GM21825 (cell line): ENCODE results near the gene WNT5A.
"Not testable (repeated sequence)": the region's sequence is repeated elsewhere in the genome, so short reads cannot be mapped to it uniquely, and the experiment has no call there.

ENCODE experiments used
- ATAC-seq: cut with Tn5 transposase; IDR thresholded peaks from one replicate; pipeline ENCODE4 v1.9.1; 2021; ENCODE audit warnings: mild to moderate bottlenecking, moderate library complexity; ENCODE audit not compliant: unreplicated experiment

WNT5A gene

GRCh38 chr3:55507808-55508207 lies 20.7 kb upstream of the WNT5A start:
- ATAC-seq: no peak

DNA sequence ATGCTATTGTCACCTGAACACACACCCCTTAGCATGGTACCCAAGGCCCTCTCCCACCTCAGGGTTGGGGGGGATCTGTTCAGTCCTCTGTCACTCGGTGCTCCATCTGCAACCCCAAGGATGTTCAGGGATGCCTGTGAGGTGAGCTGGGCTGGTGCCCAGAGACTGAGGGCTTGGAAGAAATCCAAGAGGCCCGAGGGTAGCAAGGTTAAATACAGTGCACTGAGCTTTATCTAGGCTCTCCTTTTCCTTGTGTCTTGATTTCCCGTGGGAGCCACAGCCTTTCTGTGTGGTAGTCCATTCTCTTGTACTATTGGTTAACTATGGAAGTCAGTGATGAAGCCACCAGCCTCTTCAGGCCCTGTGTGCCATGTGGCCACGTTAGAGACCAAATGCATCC lies 18.7 kb upstream of the WNT5A start:
- ATAC-seq: no peak

- ATAC-seq: not testable (repeated sequence)
These were observed 18.0 kb upstream of the WNT5A start for GRCh38 chr3:55505102-55505501.

- ATAC-seq: no peak
These were observed 14.8 kb upstream of the WNT5A start for GRCh38 chr3:55501905-55502304.

DNA sequence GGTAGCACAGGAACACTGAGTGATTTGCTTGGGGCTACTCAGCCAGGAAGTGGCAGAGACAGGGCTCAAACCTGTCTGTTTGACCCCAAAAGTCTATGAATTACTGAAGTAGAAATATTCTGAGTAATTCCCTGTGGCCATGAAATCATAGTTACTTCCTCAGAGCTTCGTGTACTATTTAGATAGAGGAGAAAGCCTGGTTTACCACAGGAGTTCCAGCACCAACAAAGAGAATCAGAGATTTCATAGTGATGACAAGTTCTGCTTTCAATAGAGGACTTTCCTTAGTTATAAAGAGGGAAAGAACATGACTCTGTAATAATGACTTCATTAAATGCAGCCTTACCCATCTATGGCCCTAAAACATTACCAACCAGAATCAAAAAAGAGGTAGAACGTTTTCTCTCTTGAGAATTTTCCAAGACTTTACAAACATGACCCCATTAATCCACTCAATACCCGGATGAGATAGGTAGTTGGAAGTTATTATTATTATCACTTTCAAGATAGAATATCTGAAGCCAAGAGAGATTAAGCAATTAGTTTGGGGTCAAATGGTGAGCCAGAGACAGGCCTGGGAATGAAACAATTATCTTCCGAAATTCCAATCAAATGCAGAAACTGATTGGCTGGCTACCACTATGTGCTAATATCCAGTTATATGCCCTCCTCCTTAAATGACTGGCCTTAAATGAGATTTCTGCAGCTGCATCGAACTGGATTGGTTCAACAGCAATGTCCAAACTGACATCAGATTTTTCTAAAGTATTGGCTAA lies 13.6 kb upstream of the WNT5A start:
- no peak for ATAC-seq

DNA sequence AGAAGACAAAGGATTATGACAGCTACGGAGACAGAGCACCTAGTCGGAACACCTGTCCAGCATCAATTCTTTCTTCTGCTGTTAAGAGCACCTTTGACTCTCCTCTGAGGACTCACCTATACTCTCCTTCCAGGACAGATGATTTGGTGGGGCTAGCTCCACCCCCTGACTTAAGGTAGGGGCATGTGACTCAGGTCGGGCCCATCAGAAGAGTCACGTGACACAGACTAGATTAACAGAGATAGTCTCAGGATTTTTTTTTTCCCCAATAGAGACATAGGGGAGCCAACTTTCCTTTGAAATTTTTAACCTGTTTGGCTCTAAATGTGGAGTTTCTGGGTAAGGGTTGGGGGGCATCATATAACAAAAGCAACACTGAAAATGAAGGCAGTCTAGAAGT lies 11.4 kb upstream of the WNT5A start:
- ATAC-seq: no peak

DNA sequence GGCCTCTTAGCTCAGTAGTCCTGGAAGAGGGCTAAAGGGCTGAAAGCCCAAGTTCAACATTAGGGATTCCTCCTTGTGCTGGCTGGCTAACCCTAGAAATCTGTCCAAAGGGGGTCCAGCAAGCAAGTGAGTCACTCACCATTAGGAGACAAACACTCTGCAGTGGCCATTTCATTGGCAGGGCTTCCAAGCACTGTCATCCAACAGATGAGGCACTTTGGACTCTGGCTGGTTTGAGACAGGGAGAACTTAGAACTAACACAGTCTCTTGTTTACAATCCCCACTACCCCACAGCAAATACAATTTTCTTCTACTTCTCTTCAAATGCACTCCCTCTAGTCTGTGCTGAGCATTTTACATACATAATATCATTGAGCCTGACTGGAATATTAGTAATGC lies 10.1 kb upstream of the WNT5A start:
- no peak for ATAC-seq

GRCh38 chr3:55494976-55495375 lies 7.9 kb upstream of the WNT5A start:
- no peak for ATAC-seq

DNA sequence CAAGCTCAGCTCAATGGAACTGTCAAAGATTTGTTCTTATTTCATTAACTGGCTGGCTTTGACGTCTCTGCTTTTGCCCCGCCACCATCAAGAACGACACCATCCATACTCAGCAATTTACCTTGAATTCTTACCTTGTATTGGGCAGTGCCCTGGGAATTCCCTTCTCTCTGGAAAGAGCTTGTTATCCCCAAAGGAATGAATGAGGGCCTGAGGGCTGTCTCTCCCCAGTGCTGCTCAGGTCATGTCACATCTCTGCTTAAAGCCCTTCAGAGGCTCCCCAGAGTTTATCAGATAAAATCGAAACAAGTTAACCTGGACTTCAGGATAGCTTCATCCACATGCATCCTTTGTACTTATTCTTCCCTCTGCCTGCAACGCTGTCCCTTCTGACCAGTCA lies 5.9 kb upstream of the WNT5A start:
- no peak for ATAC-seq

DNA sequence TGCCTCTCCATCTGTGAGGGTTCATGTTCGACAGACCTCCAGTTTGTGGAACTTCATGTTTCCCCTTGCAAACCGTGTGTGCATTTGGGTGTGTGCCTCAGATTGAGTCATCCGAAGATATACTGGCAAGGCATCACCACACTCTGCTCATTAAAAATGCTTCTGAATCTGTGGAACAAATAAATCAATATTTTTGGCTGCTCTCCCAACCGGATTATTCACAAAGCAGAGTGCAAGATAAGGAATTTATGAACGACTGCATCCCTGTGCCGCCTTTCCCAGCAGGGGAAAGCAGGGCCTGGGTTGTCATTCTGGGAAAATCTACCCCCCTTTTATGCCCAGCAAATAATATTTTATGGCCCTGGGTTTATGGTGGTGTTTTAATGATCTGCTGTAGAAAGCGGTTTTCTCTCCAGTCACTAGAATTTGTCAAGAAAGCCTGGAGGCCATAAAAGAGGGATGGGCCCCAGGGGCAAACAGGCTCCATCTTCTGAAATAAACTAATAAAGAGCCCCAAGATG lies 4.2 kb upstream of the WNT5A start:
- ATAC-seq: no peak

GRCh38 chr3:55490276-55490913 lies 3.3 kb upstream of the WNT5A start:
- ATAC-seq: no peak

DNA sequence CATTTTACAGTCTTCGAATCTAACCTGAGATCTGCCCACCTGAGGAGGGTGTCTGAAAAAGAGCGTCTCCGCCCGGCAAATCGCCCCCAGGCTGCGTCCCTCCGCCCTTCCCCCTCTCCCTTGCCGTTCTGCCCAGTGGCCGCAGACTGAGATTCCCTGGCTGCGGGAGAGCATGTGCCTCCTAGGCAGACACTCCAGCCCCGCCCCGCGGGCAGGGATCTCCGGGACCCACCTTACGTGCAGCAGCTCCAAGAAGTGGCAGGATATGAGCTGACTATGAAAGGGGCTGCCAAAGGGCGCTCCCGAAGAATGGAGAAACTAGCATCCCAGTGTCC lies 2.7 kb upstream of the WNT5A start:
- no peak for ATAC-seq

DNA sequence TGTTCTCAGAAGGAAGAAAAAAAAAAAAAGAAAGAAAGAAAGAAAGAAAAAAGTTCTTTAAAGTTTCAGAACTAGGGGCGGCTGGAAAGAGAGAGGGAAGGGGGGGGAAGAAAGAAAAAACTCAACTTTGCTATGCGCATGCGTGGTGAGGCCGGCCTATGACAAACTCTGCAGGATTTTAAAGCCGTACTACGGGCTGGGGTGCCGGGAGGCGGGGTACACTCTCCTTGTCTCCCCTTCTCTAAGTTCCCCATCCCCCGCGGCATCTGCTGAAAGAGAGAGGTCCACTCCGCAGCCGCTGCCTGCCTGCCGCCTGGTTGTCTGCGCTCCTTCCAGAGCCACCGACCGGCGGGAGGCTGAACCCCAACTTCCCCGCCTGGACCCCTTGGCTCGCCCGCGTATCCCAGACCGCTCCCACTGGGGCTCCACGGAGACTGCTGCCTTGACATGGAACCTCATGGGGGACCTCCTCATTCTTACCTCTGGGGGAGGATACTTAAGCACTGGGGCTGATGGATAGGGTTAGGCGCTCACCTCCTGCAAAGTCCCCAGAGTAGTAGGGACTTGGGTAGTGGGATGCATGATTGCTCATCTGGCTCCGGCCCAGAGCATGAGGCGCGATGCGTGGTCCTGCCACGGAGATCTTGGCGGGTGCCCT lies 1.4 kb upstream of the WNT5A start:
- no peak for ATAC-seq

DNA sequence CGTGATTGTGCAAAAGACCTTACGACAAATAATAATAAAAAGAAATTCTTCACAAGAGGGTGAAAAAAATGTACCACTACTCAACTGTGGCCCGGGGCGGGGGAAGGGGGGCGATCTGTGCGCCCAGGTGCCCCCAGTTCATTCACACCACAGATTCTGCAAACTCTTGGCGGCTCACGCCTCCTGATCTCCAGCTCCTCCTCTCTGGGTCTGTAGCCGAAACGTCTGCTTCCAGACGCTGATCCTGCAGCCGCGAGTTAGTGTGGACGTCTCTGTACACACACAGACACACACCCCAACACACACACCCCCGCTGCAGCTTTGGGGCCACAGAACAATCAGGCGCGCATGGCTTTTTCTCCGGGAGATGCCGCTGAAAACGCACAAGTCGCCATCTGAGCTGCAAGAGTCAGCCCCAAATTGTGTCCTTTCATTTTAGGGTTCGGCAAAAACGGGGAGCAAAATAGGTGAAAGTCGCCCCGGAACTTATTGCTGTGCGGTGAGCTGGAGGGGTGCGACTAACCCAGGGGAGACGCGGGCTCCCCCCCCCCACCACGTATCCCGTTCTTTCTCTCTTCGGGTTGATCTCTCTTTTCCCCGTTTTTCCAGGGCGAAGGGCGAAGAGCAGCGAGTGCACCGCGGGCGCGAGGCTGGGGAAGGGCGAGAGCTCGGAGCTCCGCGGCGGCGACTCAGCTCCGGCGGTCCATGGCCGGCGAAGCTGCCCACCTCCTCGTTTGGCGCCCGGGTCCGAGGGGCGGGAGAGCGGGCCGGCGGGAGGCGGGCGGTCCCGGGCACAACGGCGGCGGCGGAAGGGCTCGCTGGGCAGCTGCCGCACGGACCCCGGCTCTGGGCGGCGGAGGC lies 505 bp upstream of the WNT5A start:
- no peak for ATAC-seq

- ATAC-seq: no peak
These were observed 827 bp downstream of the WNT5A start for GRCh38 chr3:55486101-55486856.

DNA sequence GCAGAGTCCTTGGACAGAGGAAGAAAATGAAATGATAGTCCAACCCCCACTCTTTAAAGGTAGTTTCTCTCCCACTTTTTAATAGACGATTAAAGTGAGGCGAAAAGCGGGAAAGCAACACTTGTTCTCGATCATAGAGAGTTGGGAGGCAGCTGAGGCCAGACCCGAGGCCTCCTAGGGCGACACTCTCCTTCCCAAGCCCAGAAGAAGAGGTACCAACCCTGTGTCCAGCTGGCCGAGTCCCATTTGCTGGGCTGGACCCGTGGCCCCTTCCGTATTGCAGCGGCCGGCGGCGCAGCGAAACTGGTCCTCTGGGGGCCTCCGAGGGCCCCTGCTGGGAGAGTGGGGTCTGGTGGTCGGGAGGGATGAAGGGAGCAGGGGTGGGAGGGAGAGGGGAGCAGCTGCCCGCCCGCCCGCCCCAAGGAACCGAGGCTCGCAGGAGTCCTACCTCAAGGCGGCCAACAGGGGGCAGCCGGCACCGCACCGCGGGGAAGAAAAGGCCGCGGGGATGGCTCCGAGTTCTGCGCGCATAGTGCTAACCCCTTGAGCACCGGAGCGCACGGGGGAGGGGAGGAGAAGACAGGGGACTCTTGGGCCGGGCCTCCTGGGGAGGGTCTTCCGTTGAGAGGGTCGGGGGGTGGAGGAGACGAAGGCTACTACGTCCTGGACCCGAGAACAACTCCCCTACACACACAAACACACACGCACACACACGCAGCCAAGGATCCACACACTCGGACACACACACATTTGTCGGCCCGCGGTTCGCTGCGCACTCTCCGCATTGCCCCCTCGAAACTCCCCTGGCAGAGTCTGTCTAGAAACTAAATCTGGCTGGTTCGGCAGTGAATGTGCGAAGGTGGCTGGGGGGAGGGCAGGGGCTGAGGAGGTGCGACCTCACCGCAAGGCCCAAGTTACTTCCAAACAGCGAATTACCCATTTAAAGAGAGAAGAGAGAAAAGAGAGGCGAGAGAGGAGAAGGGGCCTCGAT lies 2.0 kb downstream of the WNT5A start:
- peak; percentile 66 for ATAC-seq

DNA sequence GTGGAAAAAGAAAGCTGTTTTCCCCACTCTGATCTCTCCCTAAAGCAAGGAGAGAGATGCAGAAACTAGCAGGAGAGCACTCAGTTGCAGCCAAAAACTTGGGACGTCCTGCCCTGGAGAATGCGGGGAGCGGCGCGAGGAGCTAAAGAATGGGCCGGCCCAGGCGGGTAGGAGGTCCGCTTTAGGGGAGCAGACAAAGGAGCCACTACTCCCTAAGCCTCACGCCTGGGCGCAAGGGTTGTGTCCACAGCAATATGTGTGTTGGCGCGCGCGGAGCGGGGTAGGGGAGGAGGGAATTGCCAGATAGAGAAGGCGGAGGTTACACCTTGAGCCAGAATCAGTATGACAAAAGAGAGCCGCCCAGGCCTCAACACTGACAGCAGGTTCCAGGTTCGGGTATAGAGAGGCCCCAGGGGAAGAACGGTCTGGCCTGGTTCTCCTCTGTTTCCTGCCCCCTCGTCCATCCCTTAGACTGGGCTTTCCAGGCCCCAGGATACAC lies 2.9 kb downstream of the WNT5A start:
- no peak for ATAC-seq

DNA sequence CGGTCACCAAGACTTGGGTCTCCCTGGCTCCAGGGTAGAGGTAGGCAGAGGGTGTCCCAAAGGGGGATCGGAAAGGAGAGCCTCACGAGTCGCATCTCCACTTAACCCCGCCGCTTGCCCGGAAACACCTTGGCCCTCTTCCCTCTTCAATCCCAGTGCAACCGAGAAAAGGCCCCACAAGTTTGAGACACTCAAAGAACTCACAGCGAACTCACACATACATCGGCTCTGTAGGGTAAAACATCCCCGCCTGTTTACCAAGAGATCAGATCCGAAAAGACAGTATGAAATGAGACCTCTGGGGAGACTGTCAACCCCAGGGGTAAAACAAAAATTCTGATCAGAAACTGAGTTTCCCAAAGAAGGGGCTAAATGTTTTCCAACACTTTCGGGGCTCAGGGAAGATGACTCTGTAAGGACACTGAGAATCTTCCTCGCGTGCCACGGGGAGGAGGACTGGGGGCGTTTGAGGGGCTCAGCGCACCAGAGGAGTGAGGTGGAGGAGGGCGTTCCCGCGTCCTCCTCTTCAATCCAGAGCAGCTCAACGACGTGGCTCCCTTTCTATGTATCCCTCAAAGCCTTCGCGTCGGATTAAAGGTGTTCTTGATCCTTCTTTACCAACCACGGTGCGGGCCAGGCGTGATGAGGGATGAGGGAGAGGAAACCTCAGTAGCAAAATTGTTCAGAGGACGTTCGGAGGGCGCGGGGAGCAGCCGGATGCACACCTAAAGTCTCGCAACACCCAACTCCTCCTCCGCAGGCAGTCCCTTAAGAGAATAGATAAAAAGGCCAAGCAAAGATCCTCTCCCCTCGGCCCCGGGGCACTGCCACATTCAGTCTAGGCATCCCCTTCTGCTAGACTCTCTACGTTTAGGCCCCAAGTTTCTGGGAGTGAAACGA lies 3.7 kb downstream of the WNT5A start:
- no peak for ATAC-seq
